Measurements from ENCODE around the gene RAET1G. TPM values are rescaled to one million over a fixed set of nuclear protein-coding genes. Genes with fewer than 3 reads are reported as not detected.

The RAET1G gene
- total and polyA plus RNA-seq, 2 of the 13 experiments (the other 11 are each of a cell fraction or from before 2014, with no cell fraction given): not detected

- Histone ChIP-seq H3K9me3 (ENCODE audit: low read length) (no peaks in the 10 kb centered on the region), H3K9ac (ENCODE audit: insufficient read depth, low read depth, low read length) (no peak overlapping the region), H3K27me3 (ENCODE audit: control insufficient read depth in 1 of 2, insufficient read depth in 2 of 2, low read length in 2 of 2) (peaks cover 5 to 50% of the 10 kb centered on the region in 2 experiments), H2AFZ (ENCODE audit: low read length) (no peak overlapping the region), H3K4me1 (ENCODE audit: insufficient read depth, low read length) (peaks cover 4% of the 10 kb centered on the region; the same call in 1 of the 2 replicates), H3K79me2 (ENCODE audit: insufficient read depth, low read length) (no peaks in the 10 kb centered on the region), H3K4me2 (ENCODE audit: low read depth, low read length) (no peak overlapping the region), H3K4me3 (replicated peaks in 1 of 3; ENCODE audit: insufficient read depth in 1 of 3, low read depth in 2 of 3, low read length in 3 of 3) (no peak overlapping the region), H4K20me1 (ENCODE audit: insufficient read depth, low read length) (no peaks in the 10 kb centered on the region), H3K27ac (ENCODE audit: extremely low read length, insufficient read depth, low read length) (no peak overlapping the region), H3K36me3 (replicated peaks in 1 of 2; ENCODE audit: control insufficient read depth in 1 of 2, insufficient read depth in 2 of 2, low read length in 2 of 2) (no peaks in the 10 kb centered on the region)
- CTCF ChIA-PET (ENCODE audit: low intra/inter-chr PET ratio, low total read pairs): no interaction called here
- POLR2A ChIA-PET: no interaction called here
- no peak for ATAC-seq
- no TSS peak for BruUV-seq (replicated peaks)
- TF ChIP-seq ZC3H4 (CRISPR knock-in tag; IDR thresholded peaks at IDR 0.05; ENCODE audit: borderline replicate concordance) (no peak), HMGXB3 (CRISPR knock-in tag; IDR thresholded peaks at IDR 0.05; ENCODE audit: borderline replicate concordance) (no peak), MIXL1 (CRISPR knock-in tag; IDR thresholded peaks at IDR 0.05) (no peak), AHR (CRISPR knock-in tag; IDR thresholded peaks at IDR 0.05) (no peak), RNF2 (conservative IDR thresholded peaks at IDR 0.05; ENCODE audit: low read depth) (no peak), SRSF1 (optimal IDR thresholded peaks at IDR 0.05; ENCODE audit: low read depth, low read length) (no peak), ZSCAN31 (CRISPR knock-in tag; IDR thresholded peaks at IDR 0.05; ENCODE audit: low read depth) (no peak), MNT (IDR thresholded peaks at IDR 0.05) (no peak), ZNF547 (CRISPR knock-in tag; IDR thresholded peaks at IDR 0.05) (no peak), ZNF484 (CRISPR knock-in tag; IDR thresholded peaks at IDR 0.05; ENCODE audit: borderline replicate concordance, low read depth) (no peak), KDM3A (CRISPR knock-in tag; IDR thresholded peaks at IDR 0.05; ENCODE audit: low read depth) (no peak), ZNF3 (CRISPR knock-in tag; IDR thresholded peaks at IDR 0.05) (no peak), GABPB1 (CRISPR knock-in tag; IDR thresholded peaks at IDR 0.05) (no peak), ZNF44 (CRISPR knock-in tag; IDR thresholded peaks at IDR 0.05) (no peak), XBP1 (CRISPR knock-in tag; IDR thresholded peaks at IDR 0.05) (no peak), ZNF431 (CRISPR knock-in tag; IDR thresholded peaks at IDR 0.05; ENCODE audit: borderline replicate concordance, low read depth) (no peak), ZNF460 (CRISPR knock-in tag; IDR thresholded peaks at IDR 0.05; ENCODE audit: borderline replicate concordance) (no peak), BCL6 (CRISPR knock-in tag; IDR thresholded peaks at IDR 0.05) (no peak), ZNF124 (CRISPR knock-in tag; IDR thresholded peaks at IDR 0.05) (no peak), CENPT (CRISPR knock-in tag; IDR thresholded peaks at IDR 0.05; ENCODE audit: low read depth) (no peak)
- intact Hi-C loops (cut with micrococcal nuclease; ENCODE audit: unreplicated experiment): no loop called here
- no peak for DNase-seq (ENCODE audit: low spot score)
- WGBS (ENCODE audit: low lambda C conversion rate): 69% methylated on average over 38 of the region's 38 CpGs
- in situ Hi-C loops (cut with HindIII; ENCODE audit: extremely low pct_ligation_motif_present, low pct_unique_long_range_greater_than_20kb): no loop called here
- FAIRE-seq: no peak
Observed at GRCh38 chr6:149965194-149966020, 42.5 kb upstream of the RAET1G start.
